NCI-H2081 (cell line): ENCODE data around the gene ITGA8.
"Not testable (repeated sequence)": the region's sequence is repeated elsewhere in the genome, so short reads cannot be mapped to it uniquely, and the experiment has no call there.

Source experiments
- DNase-seq, 2 experiments: peaks; one replicate each; lab custom pipeline; 2025; lab: John Stamatoyannopoulos, UW

Gene ITGA8

GRCh38 chr10:15609246-15609645 is 110.5 kb downstream of the ITGA8 start:
- no peak for DNase-seq

- DNase-seq, result no peak
These were observed 113.3 kb downstream of the ITGA8 start for GRCh38 chr10:15606377-15606776.

GRCh38 chr10:15605740-15606369 is 113.9 kb downstream of the ITGA8 start:
- DNase-seq, result no peak

- no peak for DNase-seq
These were observed 116.2 kb downstream of the ITGA8 start for GRCh38 chr10:15603446-15604011.

- DNase-seq, result no peak
These were observed 117.9 kb downstream of the ITGA8 start for GRCh38 chr10:15601819-15602218.

GRCh38 chr10:15595260-15595659 is 124.5 kb downstream of the ITGA8 start:
- DNase-seq, result no peak

GRCh38 chr10:15591937-15592336 is 127.8 kb downstream of the ITGA8 start:
- no peak for DNase-seq

- DNase-seq, result no peak
These were observed 128.3 kb downstream of the ITGA8 start for GRCh38 chr10:15591431-15591830.

GRCh38 chr10:15588635-15589508 is 130.8 kb downstream of the ITGA8 start:
- DNase-seq, result no peak

- DNase-seq, result no peak
These were observed 131.6 kb downstream of the ITGA8 start for GRCh38 chr10:15588151-15588550.

- no peak for DNase-seq
These were observed 132.5 kb downstream of the ITGA8 start for GRCh38 chr10:15587271-15587670.

GRCh38 chr10:15585303-15585715 is 134.4 kb downstream of the ITGA8 start:
- peak; percentile 47 to 55 for DNase-seq

GRCh38 chr10:15582972-15583371 is 136.8 kb downstream of the ITGA8 start:
- DNase-seq, result not testable (repeated sequence)

GRCh38 chr10:15579605-15580004 is 140.1 kb downstream of the ITGA8 start:
- no peak for DNase-seq

- DNase-seq, result no peak
These were observed 147.1 kb downstream of the ITGA8 start for GRCh38 chr10:15572531-15573045.

GRCh38 chr10:15571575-15571974 is 148.1 kb downstream of the ITGA8 start:
- DNase-seq, result no peak

- DNase-seq, result no peak
These were observed 148.9 kb downstream of the ITGA8 start for GRCh38 chr10:15570738-15571339.

- DNase-seq, result no peak
These were observed 151.8 kb downstream of the ITGA8 start for GRCh38 chr10:15567952-15568351.

GRCh38 chr10:15563246-15563645 is 156.5 kb downstream of the ITGA8 start:
- no peak for DNase-seq

GRCh38 chr10:15562578-15562977 is 157.1 kb downstream of the ITGA8 start:
- DNase-seq, result no peak

- no peak for DNase-seq
These were observed 157.6 kb downstream of the ITGA8 start for GRCh38 chr10:15562116-15562515.

- DNase-seq, result no peak
These were observed 161.6 kb downstream of the ITGA8 start for GRCh38 chr10:15558136-15558535.
